ENCODE measurements around the gene KCNH4.

DNA sequence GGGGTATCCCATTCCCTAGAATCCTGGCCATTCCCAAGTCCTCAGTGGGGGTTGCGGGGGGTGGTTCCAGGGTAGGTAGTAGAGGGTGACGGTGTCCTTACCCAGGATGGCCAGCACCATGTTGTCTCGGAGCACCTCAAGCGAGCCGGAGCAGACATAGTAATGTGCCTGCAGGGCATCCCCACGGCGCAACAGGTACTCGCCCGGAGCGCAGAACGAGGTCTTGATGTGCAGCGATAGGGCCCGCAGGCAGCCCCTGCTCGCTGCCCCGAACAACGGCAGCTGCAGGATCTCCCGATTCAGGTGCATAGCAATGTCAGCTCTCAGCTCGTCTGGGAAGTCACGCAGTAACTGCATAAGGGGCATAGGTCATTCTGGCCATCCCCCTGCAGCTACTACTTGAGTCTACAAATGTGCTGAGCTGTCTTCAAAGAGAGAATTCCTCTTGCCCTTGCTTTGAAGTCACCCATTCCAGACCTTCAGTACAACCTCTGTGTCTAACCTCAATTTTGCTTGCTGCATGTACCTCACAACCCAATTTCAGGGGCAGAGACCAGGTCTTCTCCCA, 14.7 kb downstream of the KCNH4 start:
- TF ChIP-seq CTCF (tag by site-specific recombination; IDR thresholded peaks at IDR 0.05): no peak
- no peak for TF ChIP-seq YY1 (tag by site-specific recombination; IDR thresholded peaks at IDR 0.05)
- no peak for TF ChIP-seq ZNF24 (tag by site-specific recombination; IDR thresholded peaks at IDR 0.05)
- no peak for TF ChIP-seq ZNF664 (tag by site-specific recombination; IDR thresholded peaks at IDR 0.05)
- TF ChIP-seq SALL2 (tag by site-specific recombination; IDR thresholded peaks at IDR 0.05; ENCODE audit: borderline replicate concordance): no peak
- no peak for TF ChIP-seq ZBTB26 (tag by site-specific recombination; optimal IDR thresholded peaks at IDR 0.05)
